HK-2 (cell line): Measurements from ENCODE around the gene OPRL1.
A peak's percentile ranks its signal among the peaks of the same experiment; 100 is the strongest.
"Not testable (repeated sequence)": the region's sequence is repeated elsewhere in the genome, so short reads cannot be mapped to it uniquely, and the experiment has no call there.

Experiments used
- DNase-seq: peaks from one replicate; pipeline ENCODE4 v3.0.0-alpha.2; 2018; ENCODE audit not compliant: unreplicated experiment

Gene OPRL1

DNA sequence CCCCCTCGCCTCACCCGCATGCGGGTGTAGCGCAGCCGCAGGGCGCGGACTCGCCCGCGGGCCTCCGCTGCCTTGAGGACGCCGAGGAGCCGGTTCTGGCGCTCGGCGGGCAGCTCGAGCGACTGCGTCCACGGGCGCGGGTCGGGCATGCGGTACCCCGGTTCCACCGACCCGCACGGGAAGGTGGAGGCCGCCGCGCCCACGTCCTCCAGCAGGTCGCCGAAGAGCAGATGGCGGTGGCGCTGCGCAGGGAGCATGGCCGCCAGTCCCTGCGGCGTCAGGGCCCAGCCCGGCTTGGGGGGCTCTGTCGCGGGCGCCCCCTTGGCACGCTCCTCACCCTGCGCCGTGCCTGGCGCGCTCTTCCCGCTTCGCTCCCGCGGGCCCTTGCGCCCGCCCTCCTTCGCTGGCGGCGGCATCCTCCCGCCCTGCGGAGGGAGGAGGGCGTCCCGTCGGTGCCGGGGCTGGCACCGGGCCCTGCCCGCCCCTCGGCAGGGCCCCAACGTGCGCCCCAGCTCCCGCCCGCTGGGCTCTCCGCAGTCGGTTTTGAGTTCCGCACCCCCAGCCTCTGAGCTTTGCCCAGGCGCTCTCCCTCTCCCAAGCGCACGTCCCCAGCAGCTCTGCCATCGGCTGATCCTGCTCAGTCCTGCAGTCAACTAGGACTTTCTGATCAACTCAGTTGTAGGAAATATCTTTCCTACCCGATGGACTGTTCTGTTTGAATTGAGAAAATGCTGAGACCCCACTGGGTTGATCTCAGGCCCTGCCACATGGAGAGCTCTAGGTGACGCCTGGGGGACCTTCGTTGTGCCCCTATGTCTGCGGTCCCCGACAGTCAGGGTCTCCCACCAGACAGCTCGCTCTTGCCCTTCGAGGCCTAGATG lies 4.2 kb downstream of the OPRL1 start, which contains the start of gene LKAAEAR1:
Gene LKAAEAR1, minus strand, starts transcription at position 595 of the 881 bp plus-strand sequence. Its CDS starts 179 bp downstream, at position 416.
- DNase-seq: no peak

DNA sequence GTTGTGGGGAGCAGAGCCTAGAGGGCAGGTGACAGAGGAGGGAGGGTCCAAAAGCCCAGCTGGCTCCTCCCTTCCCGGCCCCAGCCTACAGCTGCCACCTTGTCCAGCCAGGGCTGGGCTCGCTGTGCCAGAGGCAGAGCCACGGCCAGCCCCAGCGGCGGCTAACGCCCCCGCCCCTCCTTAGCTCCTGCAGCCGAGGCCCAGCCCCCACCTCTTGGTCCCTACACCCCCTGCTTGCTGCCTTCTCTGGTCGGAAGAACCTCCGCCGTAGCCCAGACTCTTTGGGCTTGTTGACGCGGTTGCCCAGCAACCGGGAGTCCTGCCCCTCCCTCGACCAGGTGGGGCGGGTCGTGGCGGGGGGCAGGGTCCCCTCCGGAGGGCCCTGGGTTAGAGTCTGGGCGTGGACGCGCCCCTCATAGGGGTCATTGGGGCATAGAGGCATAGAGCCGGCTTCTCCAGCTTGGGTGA lies 4.8 kb downstream of the OPRL1 start:
- no peak for DNase-seq

DNA sequence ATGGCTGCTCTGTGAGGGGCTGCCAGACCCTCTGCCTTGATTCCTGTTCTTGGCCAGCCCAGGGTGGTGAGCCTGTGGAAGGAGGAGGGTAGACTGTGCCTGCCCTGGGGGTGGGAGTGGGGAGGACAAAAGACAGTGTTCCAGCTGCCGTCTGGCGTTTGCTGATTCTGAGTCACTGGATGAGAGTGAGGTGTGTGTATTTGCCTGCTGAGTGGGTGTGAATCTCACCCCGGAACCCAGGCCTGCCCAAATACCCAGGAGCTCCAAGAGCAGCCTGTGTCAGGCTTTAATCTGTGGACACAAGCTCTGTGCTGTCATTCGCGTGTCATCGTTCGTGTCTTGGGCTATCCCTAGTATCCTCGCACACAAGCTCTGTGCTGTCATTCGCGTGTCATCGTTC lies 6.9 kb downstream of the OPRL1 start:
- DNase-seq: no peak

DNA sequence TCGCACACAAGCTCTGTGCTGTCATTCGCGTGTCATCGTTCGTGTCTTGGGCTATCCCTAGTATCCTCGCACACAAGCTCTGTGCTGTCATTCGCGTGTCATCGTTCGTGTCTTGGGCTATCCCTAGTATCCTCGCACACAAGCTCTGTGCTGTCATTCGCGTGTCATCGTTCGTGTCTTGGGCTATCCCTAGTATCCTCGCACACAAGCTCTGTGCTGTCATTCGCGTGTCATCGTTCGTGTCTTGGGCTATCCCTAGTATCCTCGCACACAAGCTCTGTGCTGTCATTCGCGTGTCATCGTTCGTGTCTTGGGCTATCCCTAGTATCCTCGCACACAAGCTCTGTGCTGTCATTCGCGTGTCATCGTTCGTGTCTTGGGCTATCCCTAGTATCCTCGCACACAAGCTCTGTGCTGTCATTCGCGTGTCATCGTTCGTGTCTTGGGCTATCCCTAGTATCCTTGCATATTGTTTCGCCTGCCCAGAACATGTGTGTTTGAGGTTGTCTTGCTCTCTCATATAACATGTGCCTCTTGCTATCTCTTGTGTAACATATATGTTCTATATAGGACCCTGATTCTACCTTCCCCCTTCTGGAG lies 7.4 kb downstream of the OPRL1 start:
- not testable (repeated sequence) for DNase-seq

DNA sequence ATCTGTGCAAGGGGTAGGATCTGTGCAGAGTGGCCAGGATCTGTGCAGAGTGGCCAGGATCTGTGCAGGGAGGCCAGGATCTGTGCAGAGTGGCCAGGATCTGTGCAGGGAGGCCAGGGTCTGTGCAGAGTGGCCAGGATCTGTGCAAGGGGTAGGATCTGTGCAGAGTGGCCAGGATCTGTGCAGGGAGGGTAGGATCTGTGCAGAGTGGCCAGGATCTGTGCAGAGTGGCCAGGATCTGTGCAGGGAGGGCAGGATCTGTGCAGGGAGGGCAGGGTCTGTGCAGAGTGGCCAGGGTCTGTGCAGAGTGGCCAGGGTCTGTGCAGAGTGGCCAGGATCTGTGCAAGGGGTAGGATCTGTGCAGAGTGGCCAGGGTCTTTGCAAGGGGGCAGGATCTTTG lies 8.7 kb downstream of the OPRL1 start:
- not testable (repeated sequence) for DNase-seq

DNA sequence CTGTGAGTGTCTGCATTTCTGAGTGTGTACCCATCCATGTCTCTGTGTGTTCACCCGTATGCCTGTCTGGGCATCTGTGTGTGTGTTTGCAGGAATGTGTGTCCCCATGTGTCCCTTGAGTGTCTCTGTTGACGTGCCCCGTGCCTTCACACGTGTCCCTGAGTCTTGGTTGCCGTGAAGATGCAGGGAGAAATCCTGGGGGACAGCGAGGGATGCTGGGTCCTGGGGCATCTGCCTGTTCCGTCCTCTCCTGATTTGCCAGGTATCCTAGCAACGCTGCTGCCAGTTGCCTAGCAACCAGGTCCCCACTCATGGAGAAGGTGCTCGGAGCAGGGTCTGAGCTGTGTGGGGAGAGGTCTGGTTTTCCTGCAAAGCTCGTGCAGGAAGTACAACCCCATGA lies 10.3 kb downstream of the OPRL1 start:
- no peak for DNase-seq

DNA sequence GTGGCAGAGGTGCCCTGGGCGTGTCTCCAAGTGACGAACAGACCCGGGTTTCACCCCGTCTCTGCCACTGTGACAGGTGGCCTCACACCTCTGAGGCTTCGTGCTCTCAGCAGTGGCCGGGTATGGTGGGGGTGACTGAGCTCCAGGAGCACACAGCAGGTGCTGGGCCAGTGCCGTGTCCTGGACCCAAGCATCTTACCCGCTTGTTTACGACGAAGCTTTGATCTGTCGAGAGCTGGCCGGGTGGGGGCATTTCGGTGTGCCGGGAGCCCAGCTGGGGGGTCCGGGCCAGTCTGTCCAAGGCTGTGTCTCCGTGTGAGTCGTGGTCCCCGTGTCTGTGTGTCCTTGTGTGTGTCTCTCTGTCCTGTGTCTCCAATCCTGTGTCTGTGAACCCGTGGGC lies 11.5 kb downstream of the OPRL1 start:
- no peak for DNase-seq

DNA sequence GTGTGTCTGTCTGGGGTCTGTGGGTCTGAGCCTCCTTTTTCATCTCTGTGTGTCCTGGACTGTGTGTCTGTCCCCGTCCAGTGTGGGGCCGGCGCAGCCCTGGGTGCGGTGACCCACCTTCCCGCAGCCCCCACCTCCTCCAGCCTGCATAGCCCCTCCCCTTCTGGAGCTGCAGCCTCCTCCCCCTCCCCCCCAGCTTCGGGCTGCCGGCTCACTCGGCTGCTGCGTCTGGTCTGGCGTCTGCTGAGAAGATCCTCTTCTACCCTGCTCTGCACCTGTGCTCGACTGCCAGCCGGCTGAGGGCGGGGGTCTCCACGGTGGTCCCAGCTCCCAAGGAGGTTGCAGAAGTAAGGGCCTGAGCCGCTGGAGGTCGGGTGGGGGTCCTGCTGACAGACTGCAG lies 11.9 kb downstream of the OPRL1 start:
- DNase-seq: no peak

DNA sequence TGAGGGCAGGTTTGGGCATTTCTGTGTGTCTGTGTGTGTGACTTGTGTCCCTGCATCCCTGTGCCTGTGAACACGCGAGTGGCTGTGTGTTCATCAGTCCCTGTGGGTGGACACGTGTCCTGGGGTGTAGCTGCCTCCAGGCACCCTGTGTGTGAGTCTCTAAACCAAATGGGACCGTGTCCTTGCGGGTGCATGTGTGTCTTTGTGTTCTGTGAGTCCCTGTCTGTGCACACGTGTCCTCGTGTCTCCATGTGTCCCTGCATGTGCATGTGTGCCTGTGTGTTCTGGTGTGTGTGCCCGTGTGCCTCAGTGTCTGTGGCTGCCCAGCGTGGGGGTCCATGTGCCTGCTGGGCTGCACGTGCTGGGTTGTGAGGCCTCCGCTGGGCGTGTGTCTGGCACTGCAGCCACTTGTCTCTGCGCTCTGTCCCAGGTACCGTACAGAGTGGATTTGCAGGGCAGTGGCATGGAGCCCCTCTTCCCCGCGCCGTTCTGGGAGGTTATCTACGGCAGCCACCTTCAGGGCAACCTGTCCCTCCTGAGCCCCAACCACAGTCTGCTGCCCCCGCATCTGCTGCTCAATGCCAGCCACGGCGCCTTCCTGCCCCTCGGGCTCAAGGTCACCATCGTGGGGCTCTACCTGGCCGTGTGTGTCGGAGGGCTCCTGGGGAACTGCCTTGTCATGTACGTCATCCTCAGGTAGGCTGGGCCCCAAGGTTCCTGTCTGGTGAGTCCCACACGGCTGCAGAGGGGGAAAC lies 12.6 kb downstream of the OPRL1 start:
- no peak for DNase-seq

DNA sequence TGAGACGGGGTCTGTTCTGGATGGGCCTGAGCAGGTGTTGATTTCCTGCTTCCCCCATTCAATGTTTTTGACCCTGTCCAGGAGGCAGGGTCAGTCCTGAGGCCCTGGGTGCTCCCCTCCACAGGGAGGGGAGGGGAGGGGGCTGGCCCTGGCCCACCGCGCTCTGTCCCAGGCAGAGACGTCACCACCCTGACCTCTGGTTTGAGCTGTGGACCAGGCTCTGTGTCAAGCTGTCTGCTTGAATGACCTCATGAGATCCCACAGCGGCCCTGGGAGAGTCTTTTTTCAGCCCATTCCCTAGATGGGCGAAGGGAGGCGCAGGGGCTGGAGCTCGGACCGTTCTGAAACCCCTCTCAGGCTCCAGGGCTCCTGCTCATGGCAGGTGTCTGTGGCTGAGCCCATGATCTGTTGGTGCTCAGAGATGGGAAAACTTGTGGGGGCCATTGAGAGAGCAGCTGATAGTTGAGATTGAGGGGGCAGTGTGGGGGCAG lies 13.2 kb downstream of the OPRL1 start:
- no peak for DNase-seq

DNA sequence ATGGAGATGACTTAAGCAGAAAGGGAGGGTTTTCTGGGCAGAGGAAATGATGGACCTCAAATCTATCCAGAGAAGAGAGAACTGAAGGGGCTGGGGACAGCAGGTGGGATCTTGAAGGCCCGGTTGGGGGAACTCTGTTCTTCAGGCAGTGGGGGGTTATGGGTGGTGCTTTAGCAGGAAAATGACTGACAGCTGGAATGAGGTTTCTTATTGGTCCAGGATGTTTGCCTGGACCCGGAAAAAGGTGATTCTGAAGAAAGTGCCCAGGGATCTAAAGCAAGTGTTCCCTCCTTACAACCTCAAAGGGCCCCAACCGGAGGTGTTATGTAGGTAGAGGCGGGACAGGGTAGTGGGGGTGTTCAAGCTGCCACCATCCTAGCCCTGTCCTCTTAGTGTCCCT lies 15.6 kb downstream of the OPRL1 start:
- DNase-seq: no peak

DNA sequence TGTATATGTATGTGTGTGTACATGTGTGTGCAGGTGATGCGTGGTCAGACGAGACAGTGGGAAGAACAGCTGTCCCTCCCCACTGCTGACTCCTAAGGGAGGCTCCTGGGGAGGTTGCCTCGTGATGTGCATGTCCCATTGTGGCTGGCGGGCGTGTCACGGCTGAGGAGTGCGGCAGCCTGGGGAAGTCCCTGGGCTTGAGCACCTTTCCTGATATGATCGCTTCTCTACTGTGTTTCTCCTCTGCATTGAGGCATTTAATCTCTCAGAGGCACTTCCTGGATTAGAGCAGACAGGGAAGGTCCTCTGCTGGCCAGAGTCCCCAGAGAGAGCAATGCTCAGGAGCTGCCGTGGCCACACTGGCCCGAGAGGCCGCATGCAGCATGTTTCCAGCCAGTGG lies 16.0 kb downstream of the OPRL1 start:
- DNase-seq: no peak

DNA sequence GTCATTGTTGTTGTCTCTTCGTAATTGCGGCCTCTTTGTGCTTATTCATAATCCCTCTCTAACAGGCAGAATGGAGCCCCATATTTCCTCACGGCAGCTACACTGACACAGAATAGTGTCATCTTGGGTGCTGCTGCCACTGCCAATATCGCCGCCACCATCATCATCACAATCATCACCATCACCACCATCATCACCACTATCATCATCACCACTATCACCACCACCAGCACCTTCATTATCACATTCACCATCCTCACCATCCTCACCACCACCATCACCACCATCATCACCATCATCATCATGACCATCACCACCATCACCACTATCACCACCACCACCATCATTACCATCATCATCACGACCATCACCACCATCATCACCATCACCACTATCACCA lies 16.7 kb downstream of the OPRL1 start:
- no peak for DNase-seq

DNA sequence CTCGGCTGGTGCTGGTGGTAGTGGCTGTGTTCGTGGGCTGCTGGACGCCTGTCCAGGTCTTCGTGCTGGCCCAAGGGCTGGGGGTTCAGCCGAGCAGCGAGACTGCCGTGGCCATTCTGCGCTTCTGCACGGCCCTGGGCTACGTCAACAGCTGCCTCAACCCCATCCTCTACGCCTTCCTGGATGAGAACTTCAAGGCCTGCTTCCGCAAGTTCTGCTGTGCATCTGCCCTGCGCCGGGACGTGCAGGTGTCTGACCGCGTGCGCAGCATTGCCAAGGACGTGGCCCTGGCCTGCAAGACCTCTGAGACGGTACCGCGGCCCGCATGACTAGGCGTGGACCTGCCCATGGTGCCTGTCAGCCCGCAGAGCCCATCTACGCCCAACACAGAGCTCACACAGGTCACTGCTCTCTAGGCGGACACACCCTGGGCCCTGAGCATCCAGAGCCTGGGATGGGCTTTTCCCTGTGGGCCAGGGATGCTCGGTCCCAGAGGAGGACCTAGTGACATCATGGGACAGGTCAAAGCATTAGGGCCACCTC lies 18.7 kb downstream of the OPRL1 start:
- no peak for DNase-seq

DNA sequence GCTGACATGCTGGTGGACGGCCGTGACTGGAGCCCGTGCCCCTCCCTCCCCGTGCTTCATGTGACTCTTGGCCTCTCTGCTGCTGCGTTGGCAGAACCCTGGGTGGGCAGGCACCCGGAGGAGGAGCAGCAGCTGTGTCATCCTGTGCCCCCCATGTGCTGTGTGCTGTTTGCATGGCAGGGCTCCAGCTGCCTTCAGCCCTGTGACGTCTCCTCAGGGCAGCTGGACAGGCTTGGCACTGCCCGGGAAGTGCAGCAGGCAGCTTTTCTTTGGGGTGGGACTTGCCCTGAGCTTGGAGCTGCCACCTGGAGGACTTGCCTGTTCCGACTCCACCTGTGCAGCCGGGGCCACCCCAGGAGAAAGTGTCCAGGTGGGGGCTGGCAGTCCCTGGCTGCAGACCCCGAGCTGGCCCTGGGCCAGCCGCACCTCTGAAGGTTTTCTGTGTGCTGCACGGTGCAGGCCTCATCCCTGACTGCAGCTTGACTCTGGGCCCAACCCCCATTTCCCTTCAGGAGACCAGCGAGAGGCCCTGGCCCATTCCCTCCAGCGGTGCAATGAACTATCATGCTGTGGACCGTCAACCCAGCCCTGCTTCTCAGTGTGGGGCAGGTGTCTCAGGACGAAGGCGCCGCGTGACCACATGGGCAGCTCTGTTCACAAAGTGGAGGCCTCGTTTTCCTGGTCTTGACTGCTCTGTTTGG lies 19.4 kb downstream of the OPRL1 start:
- no peak for DNase-seq

DNA sequence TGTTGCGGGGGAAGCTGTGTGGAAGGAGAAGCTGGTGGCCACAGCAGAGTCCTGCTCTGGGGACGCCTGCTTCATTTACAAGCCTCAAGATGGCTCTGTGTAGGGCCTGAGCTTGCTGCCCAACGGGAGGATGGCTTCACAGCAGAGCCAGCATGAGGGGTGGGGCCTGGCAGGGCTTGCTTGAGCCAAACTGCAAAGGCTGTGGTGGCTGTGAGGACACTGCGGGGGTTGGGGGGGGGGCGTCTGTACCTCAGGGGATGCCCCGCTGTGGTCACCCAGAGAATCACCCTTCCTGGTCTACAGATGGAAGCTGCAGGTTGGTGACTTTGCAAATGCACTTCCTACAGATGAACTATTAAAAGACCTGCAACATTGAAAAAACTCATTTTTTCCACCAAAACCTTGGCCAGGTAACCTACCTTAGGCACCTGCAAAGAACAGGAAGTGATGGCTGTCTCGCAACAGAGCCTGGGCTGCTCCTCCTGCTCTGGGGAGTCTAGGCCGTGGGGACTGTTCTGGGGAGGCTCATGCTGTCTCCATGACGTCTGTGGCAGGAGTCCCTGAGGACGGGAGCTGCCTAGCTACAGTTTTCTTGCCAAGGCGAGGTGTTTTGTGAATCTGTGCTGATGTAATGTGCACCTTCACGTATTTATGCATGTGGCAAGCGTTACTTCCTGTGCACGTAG lies 20.1 kb downstream of the OPRL1 start:
- no peak for DNase-seq

DNA sequence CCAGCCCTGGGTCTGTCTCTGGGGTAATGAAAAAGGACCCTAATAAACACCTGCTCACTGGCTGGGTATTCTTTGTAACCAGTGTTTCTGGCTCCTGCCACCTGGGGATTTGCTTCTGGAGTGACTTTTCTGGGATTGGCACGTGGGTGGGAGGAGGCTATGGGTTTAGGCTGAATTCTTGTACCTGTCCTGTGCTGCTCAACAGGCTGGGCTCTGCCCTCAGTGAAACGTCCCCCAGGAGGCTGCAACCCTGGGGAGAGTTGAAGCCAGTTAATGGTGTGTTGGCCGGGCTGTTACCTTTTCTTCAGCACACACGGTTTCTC lies 20.6 kb downstream of the OPRL1 start:
- no peak for DNase-seq

DNA sequence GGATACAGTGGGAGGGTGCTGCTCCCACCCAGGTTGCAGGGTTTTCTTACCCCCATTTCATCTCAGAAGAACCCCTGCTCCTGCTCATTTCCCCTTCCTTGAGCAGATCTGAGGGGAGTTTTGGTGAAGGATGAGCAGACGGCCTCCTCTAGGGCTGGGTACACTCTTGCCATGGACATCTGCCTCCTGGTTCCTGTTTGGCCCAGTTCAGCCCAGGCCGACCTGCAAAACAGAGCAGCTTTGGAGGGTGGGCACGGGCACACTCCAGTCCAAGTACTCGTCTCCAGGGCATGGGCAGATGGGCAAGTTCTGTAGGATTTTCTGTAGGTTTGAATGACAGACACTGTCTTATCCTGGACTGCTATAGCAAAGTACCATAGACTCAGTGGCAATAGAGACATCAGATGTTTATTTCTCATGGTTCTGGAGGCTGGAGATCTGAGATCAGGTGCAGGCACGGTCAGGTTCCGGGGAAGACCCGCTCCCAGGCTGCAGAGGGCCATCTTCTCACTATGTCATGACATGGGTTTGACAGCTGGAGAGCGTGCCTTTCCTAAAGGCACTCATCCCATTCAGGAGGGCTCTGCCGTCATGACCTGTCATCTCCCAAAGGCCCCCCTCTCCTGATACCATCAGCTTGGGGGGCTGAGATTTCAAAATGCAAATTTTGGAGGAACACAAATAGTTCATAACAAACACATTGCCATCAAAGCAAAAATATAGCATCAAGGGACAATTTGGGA lies 21.2 kb downstream of the OPRL1 start:
- no peak for DNase-seq

DNA sequence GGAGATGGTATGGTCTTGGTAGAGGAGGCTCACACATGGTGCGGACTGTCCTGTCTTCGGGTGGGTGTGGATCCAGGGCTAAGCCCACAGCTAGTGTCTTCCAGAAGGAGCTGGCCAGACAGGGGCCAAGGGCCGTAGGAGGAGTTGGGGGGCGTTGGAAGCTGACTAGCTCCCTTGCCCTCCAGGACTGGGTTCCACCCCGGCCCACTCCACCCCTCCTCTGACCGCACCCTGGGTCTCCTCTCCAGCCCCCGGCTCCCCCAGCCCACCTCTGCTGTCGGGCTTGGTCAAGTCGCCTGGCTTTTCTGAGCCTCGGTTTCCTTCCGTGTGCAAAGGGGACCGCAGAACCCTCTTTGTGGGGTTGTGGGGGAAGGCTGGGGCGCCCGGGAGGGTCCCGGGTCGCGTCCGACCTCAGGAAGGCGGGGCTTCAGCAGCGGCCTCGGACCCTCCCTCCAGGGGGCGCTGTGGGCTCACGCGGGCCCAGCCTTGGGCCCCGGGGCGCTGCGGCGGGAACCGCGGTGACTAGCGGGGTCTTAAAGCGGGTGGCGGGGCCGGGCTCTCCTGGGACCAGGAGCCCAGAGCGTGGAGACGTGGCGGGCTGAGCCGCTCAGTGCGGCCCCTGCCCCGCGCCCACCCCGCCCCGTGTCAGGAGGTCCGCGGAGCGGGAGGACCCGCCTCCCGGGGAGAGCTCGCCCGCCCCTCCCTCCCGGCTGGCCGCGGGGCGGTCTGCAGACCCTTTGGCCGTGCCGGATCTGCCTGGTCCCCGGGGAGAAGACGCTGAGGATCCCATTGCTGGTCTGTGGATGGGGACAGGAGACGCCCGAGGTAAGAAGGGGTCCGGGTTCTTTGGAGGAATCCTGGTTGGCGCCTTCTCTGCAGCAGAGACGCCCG lies 22.1 kb downstream of the OPRL1 start:
- peak; percentile 74 for DNase-seq
